ENCODE data around the gene ANKRD39. TPM values are rescaled to one million over a fixed set of nuclear protein-coding genes. Genes with fewer than 3 reads are reported as not detected.

Gene ANKRD39
- total RNA-seq, 1 donor: 5.1 TPM

DNA sequence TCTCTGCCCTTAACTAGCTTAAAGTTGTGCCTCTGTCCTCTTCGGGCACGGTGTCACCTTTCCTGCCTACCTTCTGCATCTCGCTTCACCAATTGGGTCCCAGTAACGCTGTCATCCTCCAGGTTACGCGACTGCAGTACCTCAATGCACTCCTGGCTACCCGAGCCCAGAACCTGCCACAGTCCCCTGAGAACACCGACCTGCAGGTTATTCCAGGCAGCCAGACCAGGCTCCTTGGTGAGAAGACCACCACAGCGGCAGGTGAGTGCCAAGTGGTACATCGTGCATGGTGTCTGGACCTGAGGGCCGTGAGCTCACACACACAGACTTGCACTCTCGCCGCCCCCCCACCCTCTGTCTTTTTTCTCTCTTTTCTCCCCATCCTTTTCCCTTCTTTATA is 28.9 kb downstream of the ANKRD39 start:
- Histone ChIP-seq H3K9me3 (ENCODE audit: low read depth, low read length) (no peaks in the 10 kb centered on the region), H3K4me2 (ENCODE audit: insufficient read depth, low read length) (no peak overlapping the region), H3K4me1 (ENCODE audit: insufficient read depth, low read length) (peaks cover 6% of the 10 kb centered on the region), H3K4me3 (ENCODE audit: insufficient read depth, low read length) (no peak overlapping the region), H3K27me3 (ENCODE audit: insufficient read depth, low read length) (no peaks in the 10 kb centered on the region), H2AFZ (ENCODE audit: low read length) (no peak overlapping the region), H4K20me1 (ENCODE audit: insufficient read depth, low read length) (no peaks in the 10 kb centered on the region), H3K36me3 (ENCODE audit: insufficient read depth, low read length) (peaks cover 6% of the 10 kb centered on the region), H3K79me2 (ENCODE audit: insufficient read depth, low read length) (no peaks in the 10 kb centered on the region), H3K27ac (ENCODE audit: low read depth, low read length) (no peak overlapping the region)
- peak; percentile 30 for DNase-seq (ENCODE audit: insufficient read length, low spot score, missing footprints)
- TF ChIP-seq, protein P1, sequence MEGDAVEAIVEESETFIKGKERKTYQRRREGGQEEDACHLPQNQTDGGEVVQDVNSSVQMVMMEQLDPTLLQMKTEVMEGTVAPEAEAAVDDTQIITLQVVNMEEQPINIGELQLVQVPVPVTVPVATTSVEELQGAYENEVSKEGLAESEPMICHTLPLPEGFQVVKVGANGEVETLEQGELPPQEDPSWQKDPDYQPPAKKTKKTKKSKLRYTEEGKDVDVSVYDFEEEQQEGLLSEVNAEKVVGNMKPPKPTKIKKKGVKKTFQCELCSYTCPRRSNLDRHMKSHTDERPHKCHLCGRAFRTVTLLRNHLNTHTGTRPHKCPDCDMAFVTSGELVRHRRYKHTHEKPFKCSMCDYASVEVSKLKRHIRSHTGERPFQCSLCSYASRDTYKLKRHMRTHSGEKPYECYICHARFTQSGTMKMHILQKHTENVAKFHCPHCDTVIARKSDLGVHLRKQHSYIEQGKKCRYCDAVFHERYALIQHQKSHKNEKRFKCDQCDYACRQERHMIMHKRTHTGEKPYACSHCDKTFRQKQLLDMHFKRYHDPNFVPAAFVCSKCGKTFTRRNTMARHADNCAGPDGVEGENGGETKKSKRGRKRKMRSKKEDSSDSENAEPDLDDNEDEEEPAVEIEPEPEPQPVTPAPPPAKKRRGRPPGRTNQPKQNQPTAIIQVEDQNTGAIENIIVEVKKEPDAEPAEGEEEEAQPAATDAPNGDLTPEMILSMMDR (IDR thresholded peaks at IDR 0.05; ENCODE audit: extremely low read depth, low read depth, low read length): no peak

DNA sequence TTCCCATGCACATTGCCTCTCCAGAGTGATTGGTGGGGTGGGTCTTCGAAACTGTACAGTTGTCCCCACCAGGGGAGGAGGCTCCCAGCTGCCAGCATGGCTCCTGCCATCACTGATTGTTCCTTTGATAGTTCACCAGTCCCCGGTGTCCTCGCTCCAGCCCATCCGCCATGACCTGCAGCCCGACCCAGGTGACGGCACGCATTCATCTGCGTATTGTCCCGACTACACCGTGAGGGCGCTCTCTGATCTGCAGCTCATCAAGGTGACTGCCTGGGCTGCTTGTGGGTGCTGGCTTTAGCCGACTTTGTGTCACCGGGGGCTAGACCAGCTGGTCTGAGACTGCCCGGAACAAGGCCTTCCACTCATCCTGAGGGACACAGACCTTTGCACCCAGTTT is 29.4 kb downstream of the ANKRD39 start:
- no peaks in the 10 kb centered on the region for H3K27me3 ChIP-seq (ENCODE audit: insufficient read depth, low read length)
- DNase-seq (ENCODE audit: insufficient read length, low spot score, missing footprints): no peak
- no peak overlapping the region for H2AFZ ChIP-seq (ENCODE audit: low read length)
- H3K4me1 ChIP-seq (ENCODE audit: insufficient read depth, low read length): peaks cover 6% of the 10 kb centered on the region
- H3K4me3 ChIP-seq (ENCODE audit: insufficient read depth, low read length): no peak overlapping the region
- H3K36me3 ChIP-seq (ENCODE audit: insufficient read depth, low read length): peaks cover 6% of the 10 kb centered on the region
- H4K20me1 ChIP-seq (ENCODE audit: insufficient read depth, low read length): no peaks in the 10 kb centered on the region
- H3K79me2 ChIP-seq (ENCODE audit: insufficient read depth, low read length): no peaks in the 10 kb centered on the region
- H3K9me3 ChIP-seq (ENCODE audit: low read depth, low read length): no peaks in the 10 kb centered on the region
- no peak overlapping the region for H3K4me2 ChIP-seq (ENCODE audit: insufficient read depth, low read length)
- TF ChIP-seq, protein P1 (IDR thresholded peaks at IDR 0.05; ENCODE audit: extremely low read depth, low read depth, low read length): no peak
- no peak overlapping the region for H3K27ac ChIP-seq (ENCODE audit: low read depth, low read length)

DNA sequence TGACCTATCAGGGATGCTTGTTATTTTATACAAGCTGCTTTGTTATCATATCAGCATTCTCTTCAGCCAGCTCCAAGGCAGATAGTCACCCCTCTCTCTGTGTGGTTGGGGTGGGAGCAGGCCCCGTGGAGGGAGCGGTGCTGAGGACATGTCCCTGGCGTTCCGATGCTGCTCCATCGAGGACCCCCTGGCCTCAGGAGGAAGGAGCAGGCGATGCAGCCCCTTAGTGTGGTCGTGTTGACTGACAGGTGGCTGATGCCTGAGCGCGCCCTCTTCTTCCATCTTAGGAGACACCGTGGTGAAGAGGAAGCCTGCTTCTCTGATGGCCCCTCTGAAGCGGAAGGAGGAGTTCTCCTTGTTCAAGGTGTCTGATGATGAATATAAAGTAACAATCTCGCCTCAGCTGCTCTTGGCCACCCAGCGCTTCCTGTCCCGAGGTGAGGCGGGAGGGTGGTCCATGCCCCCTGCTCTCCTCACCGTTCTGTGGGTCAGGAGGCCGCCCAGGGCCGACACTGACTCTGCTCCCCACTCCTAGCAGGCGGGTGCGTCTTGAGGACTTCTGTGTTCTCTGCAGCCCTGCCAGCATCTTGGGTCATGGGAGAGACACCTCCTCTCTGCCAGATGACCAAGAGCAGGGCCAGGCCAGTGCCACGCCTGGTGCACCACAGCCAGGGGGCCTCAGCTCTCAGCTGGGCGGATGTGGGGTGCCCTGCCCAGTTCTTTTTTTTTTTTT is 31.1 kb downstream of the ANKRD39 start:
- H4K20me1 ChIP-seq (ENCODE audit: insufficient read depth, low read length): no peaks in the 10 kb centered on the region
- no peak overlapping the region for H3K4me3 ChIP-seq (ENCODE audit: insufficient read depth, low read length)
- H3K36me3 ChIP-seq (ENCODE audit: insufficient read depth, low read length): peaks cover 6% of the 10 kb centered on the region
- H3K9me3 ChIP-seq (ENCODE audit: low read depth, low read length): no peaks in the 10 kb centered on the region
- no peaks in the 10 kb centered on the region for H3K27me3 ChIP-seq (ENCODE audit: insufficient read depth, low read length)
- no peaks in the 10 kb centered on the region for H3K4me1 ChIP-seq (ENCODE audit: insufficient read depth, low read length)
- H3K79me2 ChIP-seq (ENCODE audit: insufficient read depth, low read length): no peaks in the 10 kb centered on the region
- H3K27ac ChIP-seq (ENCODE audit: low read depth, low read length): no peak overlapping the region
- DNase-seq (ENCODE audit: insufficient read length, low spot score, missing footprints): peak; percentile 56
- H3K4me2 ChIP-seq (ENCODE audit: insufficient read depth, low read length): no peak overlapping the region
- TF ChIP-seq, protein P1 (IDR thresholded peaks at IDR 0.05; ENCODE audit: extremely low read depth, low read depth, low read length): no peak
- H2AFZ ChIP-seq (ENCODE audit: low read length): no peak overlapping the region

DNA sequence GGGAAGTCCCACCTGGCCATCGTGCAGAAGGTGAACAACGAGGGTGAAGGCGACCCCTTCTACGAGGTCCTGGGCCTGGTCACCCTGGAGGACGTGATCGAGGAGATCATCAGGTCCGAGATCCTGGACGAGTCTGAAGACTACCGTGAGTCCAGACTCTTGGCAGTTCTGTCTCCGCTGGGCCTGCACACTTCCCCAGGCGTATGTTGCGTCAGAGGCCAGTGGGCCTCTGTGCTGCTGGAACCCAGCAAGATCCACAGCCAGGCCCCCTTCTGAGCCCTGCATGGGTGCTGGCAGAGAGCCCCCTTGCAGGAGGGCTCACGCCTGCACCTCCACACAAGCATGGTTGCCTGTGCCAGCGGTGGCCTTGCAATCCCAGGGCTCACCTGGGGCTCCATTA is 32.8 kb downstream of the ANKRD39 start:
- Histone ChIP-seq H3K4me3 (ENCODE audit: insufficient read depth, low read length) (no peak overlapping the region), H3K27ac (ENCODE audit: low read depth, low read length) (no peak overlapping the region), H3K9me3 (ENCODE audit: low read depth, low read length) (no peaks in the 10 kb centered on the region), H3K4me2 (ENCODE audit: insufficient read depth, low read length) (no peak overlapping the region), H3K27me3 (ENCODE audit: insufficient read depth, low read length) (no peaks in the 10 kb centered on the region), H3K36me3 (ENCODE audit: insufficient read depth, low read length) (peaks cover 6% of the 10 kb centered on the region), H3K79me2 (ENCODE audit: insufficient read depth, low read length) (no peaks in the 10 kb centered on the region), H4K20me1 (ENCODE audit: insufficient read depth, low read length) (peaks cover 13% of the 10 kb centered on the region), H2AFZ (ENCODE audit: low read length) (no peak overlapping the region), H3K4me1 (ENCODE audit: insufficient read depth, low read length) (no peaks in the 10 kb centered on the region)
- DNase-seq (ENCODE audit: insufficient read length, low spot score, missing footprints): no peak
- TF ChIP-seq, protein P1 (IDR thresholded peaks at IDR 0.05; ENCODE audit: extremely low read depth, low read depth, low read length): no peak

Data from osteoblast (primary cell).